ENCODE measurements around the gene VSIR. TPM values are rescaled to one million over a fixed set of nuclear protein-coding genes. Genes with fewer than 3 reads are reported as not detected.

VSIR gene
- total RNA-seq, 2 experiments from 2014 or later = 112 TPM

- Mint-ChIP-seq H3K36me3 (no peaks in the 10 kb centered on the region), H3K9me3 (peaks cover 6% of the 10 kb centered on the region), H3K27me3 (no peaks in the 10 kb centered on the region), H3K4me3 (no peak overlapping the region), H3K4me1 (ENCODE audit: low read depth) (peaks cover 99% of the 10 kb centered on the region), H3K27ac (peak overlapping the region; percentile 88)
- ChIA-PET CTCF (interaction anchor here (1.0 to 3.5 kb wide), 6 partner anchors 14 to 44 kb away, joined by 3 to 15 read pairs (median 8); partner anchors contain the start of gene VSIR), POLR2A (interaction anchor here (0.7 to 5.5 kb wide), 4 partner anchors 11 to 32 kb away, joined by 3 to 33 read pairs (median 8); partner anchors contain the start of gene VSIR)
- intact Hi-C loops (cut with micrococcal nuclease) = no loop called here
- no peak for DNase-seq
Observed at GRCh38 chr10:71741671-71742070, 31.6 kb downstream of the VSIR start.

GRCh38 chr10:71741029-71741428, 32.3 kb downstream of the VSIR start:
- CTCF ChIA-PET = interaction anchor here (1.5 to 2.3 kb wide), 2 partner anchors 28 to 32 kb away, joined by 4 to 15 read pairs; partner anchors contain the start of gene VSIR
- no peak for DNase-seq

DNA sequence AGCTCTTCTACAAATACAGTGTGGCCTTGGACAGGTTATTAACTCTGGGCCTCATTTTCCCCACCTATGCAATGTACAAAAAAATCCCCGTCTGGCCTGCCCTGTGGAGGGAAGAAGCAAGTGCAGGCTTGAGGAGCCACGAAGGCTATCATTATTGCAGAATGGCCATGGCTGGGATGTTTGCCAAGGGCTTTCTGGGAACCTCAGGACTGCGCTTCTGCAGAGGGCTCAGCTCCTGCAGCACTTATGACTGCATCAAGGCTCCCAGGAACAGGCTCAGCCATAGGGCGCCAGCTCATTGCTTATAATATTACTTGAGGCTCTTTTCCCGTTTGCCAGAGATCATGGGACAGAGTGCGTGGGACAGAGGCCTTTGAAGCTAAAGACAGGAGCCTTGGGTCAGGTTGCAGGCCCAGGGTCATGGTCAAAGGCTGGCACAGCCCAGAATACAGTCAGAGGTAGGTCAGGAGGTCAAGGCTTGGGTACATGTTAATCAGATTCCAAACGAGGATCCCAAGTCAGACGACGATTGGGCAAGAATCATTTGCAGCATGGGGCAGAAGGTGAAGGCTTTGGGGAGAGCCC, 33.2 kb downstream of the VSIR start:
- H3K4me3 Mint-ChIP-seq = no peak overlapping the region
- ChIA-PET CTCF (interaction anchor here (0.6 to 1.5 kb wide), 2 partner anchors 29 to 34 kb away, joined by 4 read pairs; no protein-coding TSS in a partner anchor), POLR2A (interaction anchor here (5.5 kb wide), 1 partner anchor 13 kb away, joined by 33 read pairs; no protein-coding TSS in a partner anchor)
- H3K4me1 Mint-ChIP-seq (ENCODE audit: low read depth) = peaks cover 99% of the 10 kb centered on the region
- no peaks in the 10 kb centered on the region for H3K27me3 Mint-ChIP-seq
- no peaks in the 10 kb centered on the region for H3K36me3 Mint-ChIP-seq
- intact Hi-C loops (cut with micrococcal nuclease) = no loop called here
- H3K9me3 Mint-ChIP-seq = peaks cover 6% of the 10 kb centered on the region
- DNase-seq = no peak
- peak overlapping the region; percentile 98 for H3K27ac Mint-ChIP-seq

More at GRCh38 chr10:71741029-71741428, 32.3 kb downstream of the VSIR start:
- Mint-ChIP-seq H3K27ac (peak overlapping the region; percentile 88), H3K4me1 (ENCODE audit: low read depth) (peaks cover 99% of the 10 kb centered on the region), H3K4me3 (no peak overlapping the region), H3K36me3 (no peaks in the 10 kb centered on the region), H3K9me3 (peaks cover 6% of the 10 kb centered on the region), H3K27me3 (no peaks in the 10 kb centered on the region)
- POLR2A ChIA-PET = interaction anchor here (0.7 to 5.5 kb wide), 4 partner anchors 10 to 33 kb away, joined by 3 to 33 read pairs (median 8); partner anchors contain the start of gene VSIR
- intact Hi-C loops (cut with micrococcal nuclease) = no loop called here

DNA sequence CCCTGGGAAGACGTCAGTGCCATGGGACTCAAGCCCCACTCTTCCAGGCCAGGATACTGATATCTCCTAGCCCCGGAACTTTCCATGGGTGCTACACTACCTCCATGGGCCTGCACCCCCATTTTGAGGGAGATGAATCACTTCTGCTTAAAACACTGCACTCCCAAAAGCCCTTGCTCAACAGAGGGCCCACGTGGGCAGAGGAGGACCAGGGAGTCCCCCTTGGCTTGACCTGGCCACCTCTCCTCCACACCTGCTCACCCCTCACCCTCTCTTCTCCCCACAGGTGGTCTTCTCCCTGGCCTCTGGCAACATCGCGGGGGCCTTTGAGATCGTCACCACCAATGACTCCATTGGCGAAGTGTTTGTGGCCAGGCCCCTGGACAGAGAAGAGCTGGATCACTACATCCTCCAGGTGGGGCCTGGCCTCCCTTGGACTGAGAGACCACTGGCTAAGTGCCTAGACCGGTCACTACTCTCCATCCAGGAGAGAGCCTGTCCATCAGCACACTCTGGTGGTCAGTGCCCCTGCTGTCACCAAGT, 33.9 kb downstream of the VSIR start:
- intact Hi-C loops (cut with micrococcal nuclease) = loop anchor here (5.0 kb wide), 1 partner anchor 42 kb away; no protein-coding TSS in a partner anchor
- Mint-ChIP-seq H3K27me3 (no peaks in the 10 kb centered on the region), H3K36me3 (no peaks in the 10 kb centered on the region), H3K4me1 (ENCODE audit: low read depth) (peaks cover 99% of the 10 kb centered on the region), H3K27ac (peak overlapping the region; percentile 98), H3K9me3 (peaks cover 6% of the 10 kb centered on the region), H3K4me3 (no peak overlapping the region)
- ChIA-PET CTCF (no interaction called here), POLR2A (interaction anchor here (1.7 to 5.5 kb wide), 2 partner anchors 9 to 12 kb away, joined by 4 to 33 read pairs; no protein-coding TSS in a partner anchor)
- no peak for DNase-seq

- ChIA-PET CTCF (interaction anchor here (1.1 to 3.3 kb wide), 4 partner anchors 9 to 30 kb away, joined by 4 to 30 read pairs (median 6); no protein-coding TSS in a partner anchor), POLR2A (interaction anchor here (0.9 to 3.9 kb wide), 8 partner anchors 9 to 36 kb away, joined by 3 to 36 read pairs (median 4); partner anchors contain the start of gene VSIR)
- Mint-ChIP-seq H3K36me3 (no peaks in the 10 kb centered on the region), H3K9me3 (peaks cover 6% of the 10 kb centered on the region), H3K27me3 (no peaks in the 10 kb centered on the region), H3K4me3 (peak overlapping the region; percentile 27), H3K4me1 (ENCODE audit: low read depth) (peaks cover 95% of the 10 kb centered on the region), H3K27ac (peak overlapping the region; percentile 98)
- intact Hi-C loops (cut with micrococcal nuclease) = loop anchor here (2.0 to 5.0 kb wide), 2 partner anchors 31 to 41 kb away; no protein-coding TSS in a partner anchor
- DNase-seq = no peak
Observed at GRCh38 chr10:71737834-71738197, 35.5 kb downstream of the VSIR start.

GRCh38 chr10:71737001-71737833, 36.1 kb downstream of the VSIR start:
- H3K4me1 Mint-ChIP-seq (ENCODE audit: low read depth) = peaks cover 95% of the 10 kb centered on the region
- H3K36me3 Mint-ChIP-seq = no peaks in the 10 kb centered on the region
- POLR2A ChIA-PET = interaction anchor here (0.9 to 3.9 kb wide), 8 partner anchors 10 to 37 kb away, joined by 3 to 36 read pairs (median 6); partner anchors contain the start of gene VSIR
- H3K9me3 Mint-ChIP-seq = no peaks in the 10 kb centered on the region
- CTCF ChIA-PET = interaction anchor here (1.1 to 3.3 kb wide), 7 partner anchors 9 to 33 kb away, joined by 3 to 30 read pairs (median 4); no protein-coding TSS in a partner anchor
- peak; percentile 64 for DNase-seq
- H3K27me3 Mint-ChIP-seq = no peaks in the 10 kb centered on the region
- peak overlapping the region; percentile 60 for H3K4me3 Mint-ChIP-seq
- H3K27ac Mint-ChIP-seq = peak overlapping the region; percentile 98
- intact Hi-C loops (cut with micrococcal nuclease) = loop anchor here (2.0 to 5.0 kb wide), 2 partner anchors 32 to 40 kb away; no protein-coding TSS in a partner anchor

DNA sequence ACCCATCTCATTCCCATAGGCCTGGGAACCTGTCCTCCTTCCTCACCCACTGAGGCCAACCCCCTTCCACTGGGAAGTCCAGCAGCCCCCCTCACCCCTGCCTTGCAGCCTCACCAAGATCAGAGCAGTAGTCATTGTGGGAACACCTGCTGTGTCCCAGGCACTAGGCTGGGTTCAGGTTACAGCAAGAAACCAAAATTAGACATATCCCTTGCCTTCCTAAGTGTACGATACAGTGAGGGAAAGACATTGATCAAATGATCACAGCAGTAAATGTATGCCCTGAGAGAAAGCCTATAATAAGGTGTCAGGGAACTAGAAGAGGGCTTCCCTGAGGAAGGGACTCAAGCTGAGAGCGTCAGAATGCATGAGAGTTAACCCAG, 36.8 kb downstream of the VSIR start:
- H3K9me3 Mint-ChIP-seq = no peaks in the 10 kb centered on the region
- ChIA-PET CTCF (interaction anchor here (1.1 to 3.3 kb wide), 7 partner anchors 10 to 33 kb away, joined by 3 to 30 read pairs (median 4); no protein-coding TSS in a partner anchor), POLR2A (interaction anchor here (0.9 to 3.9 kb wide), 6 partner anchors 9 to 37 kb away, joined by 4 to 36 read pairs (median 8); partner anchors contain the start of gene VSIR)
- intact Hi-C loops (cut with micrococcal nuclease) = loop anchor here (1.0 to 5.0 kb wide), 4 partner anchors 9 to 39 kb away; no protein-coding TSS in a partner anchor
- H3K27ac Mint-ChIP-seq = peak overlapping the region; percentile 98
- H3K4me1 Mint-ChIP-seq (ENCODE audit: low read depth) = peaks cover 95% of the 10 kb centered on the region
- DNase-seq = no peak
- no peaks in the 10 kb centered on the region for H3K27me3 Mint-ChIP-seq
- peak overlapping the region; percentile 60 for H3K4me3 Mint-ChIP-seq
- H3K36me3 Mint-ChIP-seq = no peaks in the 10 kb centered on the region

GRCh38 chr10:71735709-71736569, 37.4 kb downstream of the VSIR start:
- H3K4me3 Mint-ChIP-seq = peak overlapping the region; percentile 60
- DNase-seq = peak; percentile 76
- ChIA-PET POLR2A (interaction anchor here (0.7 to 3.9 kb wide), 7 partner anchors 9 to 38 kb away, joined by 3 to 36 read pairs (median 8); partner anchors contain the start of gene VSIR), CTCF (interaction anchor here (1.2 to 3.3 kb wide), 6 partner anchors 9 to 34 kb away, joined by 3 to 30 read pairs (median 3); no protein-coding TSS in a partner anchor)
- H3K9me3 Mint-ChIP-seq = no peaks in the 10 kb centered on the region
- intact Hi-C loops (cut with micrococcal nuclease) = loop anchor here (1.0 to 5.0 kb wide), 4 partner anchors 9 to 39 kb away; no protein-coding TSS in a partner anchor
- no peaks in the 10 kb centered on the region for H3K36me3 Mint-ChIP-seq
- no peaks in the 10 kb centered on the region for H3K27me3 Mint-ChIP-seq
- peaks cover 95% of the 10 kb centered on the region for H3K4me1 Mint-ChIP-seq (ENCODE audit: low read depth)
- H3K27ac Mint-ChIP-seq = peak overlapping the region; percentile 98

DNA sequence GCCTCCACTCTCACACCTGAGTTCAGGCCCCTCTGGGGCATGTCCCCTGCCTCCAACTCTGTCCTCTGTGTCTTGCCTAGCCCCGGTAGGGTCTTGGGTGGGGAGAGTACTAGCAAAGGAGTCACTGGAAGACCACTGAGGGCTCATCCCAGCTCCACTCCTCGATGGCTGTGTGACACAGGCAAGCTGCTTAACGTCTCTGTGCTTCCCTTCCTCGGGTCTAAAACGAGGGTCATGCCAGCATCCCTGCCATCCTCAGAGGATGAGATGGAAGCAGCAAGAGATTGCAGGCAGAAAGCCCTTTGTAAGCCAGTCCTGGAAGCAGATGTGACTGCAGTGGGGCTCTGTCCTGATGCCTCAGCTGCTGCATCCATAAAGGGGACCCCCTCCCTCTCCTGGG, 38.5 kb downstream of the VSIR start:
- POLR2A ChIA-PET = interaction anchor here (0.7 to 3.9 kb wide), 3 partner anchors 8 to 37 kb away, joined by 3 to 36 read pairs (median 5); no protein-coding TSS in a partner anchor
- Mint-ChIP-seq H3K27ac (peak overlapping the region; percentile 98), H3K4me3 (no peak overlapping the region), H3K4me1 (ENCODE audit: low read depth) (peaks cover 92% of the 10 kb centered on the region), H3K9me3 (no peaks in the 10 kb centered on the region), H3K27me3 (no peaks in the 10 kb centered on the region), H3K36me3 (no peaks in the 10 kb centered on the region)
- CTCF ChIA-PET = interaction anchor here (1.2 to 3.3 kb wide), 2 partner anchors 8 to 34 kb away, joined by 3 to 30 read pairs; no protein-coding TSS in a partner anchor
- DNase-seq = no peak
- intact Hi-C loops (cut with micrococcal nuclease) = loop anchor here (5.0 kb wide), 1 partner anchor 37 kb away; no protein-coding TSS in a partner anchor

- Mint-ChIP-seq H3K4me1 (ENCODE audit: low read depth) (peaks cover 92% of the 10 kb centered on the region), H3K9me3 (no peaks in the 10 kb centered on the region), H3K36me3 (no peaks in the 10 kb centered on the region), H3K27ac (peak overlapping the region; percentile 77), H3K4me3 (no peak overlapping the region), H3K27me3 (no peaks in the 10 kb centered on the region)
- intact Hi-C loops (cut with micrococcal nuclease) = no loop called here
- CTCF ChIA-PET = interaction anchor here (1.2 to 10.0 kb wide), 5 partner anchors 11 to 42 kb away, joined by 3 to 118 read pairs (median 6); partner anchors contain the start of gene VSIR
- no peak for DNase-seq
- POLR2A ChIA-PET = interaction anchor here (2.1 to 4.6 kb wide), 2 partner anchors 16 to 36 kb away, joined by 6 to 15 read pairs; no protein-coding TSS in a partner anchor
Observed at GRCh38 chr10:71731791-71732190, 41.5 kb downstream of the VSIR start.

Measured in activated CD4-positive, alpha-beta memory T cell treated with anti-CD3 and anti-CD28 coated beads for 36 hours (primary cell).